HepG2 (cell line): ENCODE data around the gene BCL2L1. TPM values are rescaled to one million over a fixed set of nuclear protein-coding genes. Genes with fewer than 3 reads are reported as not detected.

Experiments used
- ATF7-NPFF ChIP-seq: sonication (generic); formaldehyde crosslinking; IDR thresholded peaks from 2 replicates; pipeline ENCODE4 v1.8.1; 2023; ENCODE audit warnings: mild to moderate bottlenecking, low read depth, missing genetic modification reagents, moderate library complexity
- ETV6 ChIP-seq: sonication (generic); formaldehyde crosslinking; conservative IDR thresholded peaks from 2 replicates; pipeline ENCODE4 v1.4.0; 2020; ENCODE audit warnings: missing genetic modification reagents
- FOXO1 ChIP-seq: sonication (generic); formaldehyde crosslinking; IDR thresholded peaks from 2 replicates; pipeline ENCODE4 v1.4.0; 2020; ENCODE audit warnings: missing genetic modification reagents
- FOXP1 ChIP-seq, 2 experiments: fragments of 450-650 bp in 1 of 2; IDR thresholded peaks; 2 replicates each; pipeline ENCODE4 v1.6.1; 2017 to 2018; ENCODE audit warnings: antibody characterized with exemption in 1 of 2
- HDAC1 ChIP-seq: sonication (generic); formaldehyde crosslinking; IDR thresholded peaks from 2 replicates; pipeline ENCODE4 v1.5.1; 2020; ENCODE audit warnings: mild to moderate bottlenecking, missing genetic modification reagents
- HDAC6 ChIP-seq: fragments of 200-600 bp; sonication (generic); IDR thresholded peaks from 2 replicates; pipeline ENCODE4 v1.7.0; 2017; ENCODE audit warnings: mild to moderate bottlenecking, antibody characterized with exemption, low read length, low read depth
- MED8 ChIP-seq: sonication (generic); formaldehyde crosslinking; IDR thresholded peaks from 2 replicates; pipeline ENCODE4 v1.8.1; 2023; ENCODE audit warnings: mild to moderate bottlenecking, missing genetic modification reagents; ENCODE audit not compliant: insufficient replicate concordance
- MEF2D ChIP-seq: sonication (generic); formaldehyde crosslinking; IDR thresholded peaks from 2 replicates; pipeline ENCODE4 v1.5.1; 2020; ENCODE audit warnings: mild to moderate bottlenecking, missing genetic modification reagents
- MIXL1 ChIP-seq: IDR thresholded peaks from 2 replicates; pipeline ENCODE4 v1.6.1; 2016
- NCOA1 ChIP-seq: sonication (generic); formaldehyde crosslinking; IDR thresholded peaks from 2 replicates; pipeline ENCODE4 v1.9.0; 2021; ENCODE audit warnings: missing genetic modification reagents
- NFKBIZ ChIP-seq: IDR thresholded peaks from 2 replicates; pipeline ENCODE4 v1.6.1; 2018; ENCODE audit warnings: missing genetic modification reagents, missing compliant biosample characterization
- SP4 ChIP-seq: sonication (generic); formaldehyde crosslinking; IDR thresholded peaks from 2 replicates; pipeline ENCODE4 v1.8.1; 2023; ENCODE audit warnings: mild to moderate bottlenecking, missing genetic modification reagents
- SUZ12 ChIP-seq: fragments of 150-350 bp; IDR thresholded peaks from 2 replicates; pipeline ENCODE4 v1.6.1; 2014; ENCODE audit warnings: low read depth, low read length
- TFDP1 ChIP-seq: IDR thresholded peaks from 2 replicates; pipeline ENCODE4 v1.6.1; 2016; ENCODE audit warnings: missing compliant biosample characterization, missing genetic modification reagents, borderline replicate concordance
- ZBTB46 ChIP-seq: sonication (generic); formaldehyde crosslinking; IDR thresholded peaks from 2 replicates; pipeline ENCODE4 v1.4.0; 2020; ENCODE audit warnings: mild to moderate bottlenecking, missing genetic modification reagents, borderline replicate concordance
- ZFP36 ChIP-seq: fragments of 150-350 bp; IDR thresholded peaks from 2 replicates; pipeline ENCODE4 v1.6.1; 2018; ENCODE audit warnings: borderline replicate concordance, low read length, low read depth; ENCODE audit not compliant: partially characterized antibody
- ZFP37 ChIP-seq: sonication (generic); formaldehyde crosslinking; IDR thresholded peaks from 2 replicates; pipeline ENCODE4 v1.4.0; 2020; ENCODE audit warnings: missing genetic modification reagents, borderline replicate concordance
- ZFP62 ChIP-seq: sonication (generic); formaldehyde crosslinking; IDR thresholded peaks from 2 replicates; pipeline ENCODE4 v1.4.0; 2020; ENCODE audit warnings: missing genetic modification reagents
- ZIK1 ChIP-seq: sonication (generic); formaldehyde crosslinking; IDR thresholded peaks from 2 replicates; pipeline ENCODE4 v1.5.0; 2020; ENCODE audit warnings: mild to moderate bottlenecking, low read depth, missing genetic modification reagents, borderline replicate concordance
- ZNF33A ChIP-seq: sonication (generic); formaldehyde crosslinking; IDR thresholded peaks from 2 replicates; pipeline ENCODE4 v1.5.1; 2020; ENCODE audit warnings: missing genetic modification reagents, mild to moderate bottlenecking, moderate library complexity, borderline replicate concordance
- ZNF501 ChIP-seq: sonication (generic); formaldehyde crosslinking; IDR thresholded peaks from 2 replicates; pipeline ENCODE4 v1.5.1; 2020; ENCODE audit warnings: mild to moderate bottlenecking, moderate library complexity, missing genetic modification reagents
- ZNF556 ChIP-seq: sonication (generic); formaldehyde crosslinking; IDR thresholded peaks from 2 replicates; pipeline ENCODE4 v1.4.0; 2020; ENCODE audit warnings: mild to moderate bottlenecking, missing genetic modification reagents, borderline replicate concordance
- ZSCAN25 ChIP-seq: sonication (generic); formaldehyde crosslinking; IDR thresholded peaks from 2 replicates; pipeline ENCODE4 v1.8.0; 2022; ENCODE audit warnings: mild to moderate bottlenecking, missing genetic modification reagents
- polyA plus RNA-seq, 8 experiments: library from polyadenylated mRNA; depleted of rRNA in 3 of 8; stranded (reverse) in 7 of 8; unstranded in 1 of 8; fragments of >200 nt; fragmentation: Illumina TruSeq in 4 of 8; extraction: Trizol in 4 of 8; gene quantifications; 2 replicates each; pipeline versions ENCODE4 v1.2.1 to v1.2.3, GENCODE V29; 2011 to 2016; ENCODE audit warnings: low read depth in 4 of 8, missing spikeins in 1 of 8, mixed read lengths in 1 of 8; ENCODE audit not compliant: insufficient read depth in 1 of 8
- total RNA-seq, 5 experiments: library from RNA; depleted of rRNA; stranded (reverse); fragments of >200 nt; fragmentation: Illumina TruSeq; extraction: Trizol; gene quantifications; 2 replicates each; pipeline ENCODE4 v1.2.3, GENCODE V29; 2016; ENCODE audit warnings: low read depth in 1 of 5
- TF ChIP-seq, protein P1 (sequence below): sonication (generic); formaldehyde crosslinking; IDR thresholded peaks from 2 replicates; pipeline ENCODE4 v1.8.0; 2022; ENCODE audit warnings: mild to moderate bottlenecking, missing genetic modification reagents, moderate library complexity
- TF ChIP-seq, protein P2 (sequence below): sonication (generic); formaldehyde crosslinking; IDR thresholded peaks from 2 replicates; pipeline ENCODE4 v1.4.0; 2020; ENCODE audit warnings: missing genetic modification reagents

Gene BCL2L1
- total and polyA plus RNA-seq, 2 of the 13 experiments (the other 11 are each of a cell fraction or from before 2014, with no cell fraction given) = 164 to 258 TPM

DNA sequence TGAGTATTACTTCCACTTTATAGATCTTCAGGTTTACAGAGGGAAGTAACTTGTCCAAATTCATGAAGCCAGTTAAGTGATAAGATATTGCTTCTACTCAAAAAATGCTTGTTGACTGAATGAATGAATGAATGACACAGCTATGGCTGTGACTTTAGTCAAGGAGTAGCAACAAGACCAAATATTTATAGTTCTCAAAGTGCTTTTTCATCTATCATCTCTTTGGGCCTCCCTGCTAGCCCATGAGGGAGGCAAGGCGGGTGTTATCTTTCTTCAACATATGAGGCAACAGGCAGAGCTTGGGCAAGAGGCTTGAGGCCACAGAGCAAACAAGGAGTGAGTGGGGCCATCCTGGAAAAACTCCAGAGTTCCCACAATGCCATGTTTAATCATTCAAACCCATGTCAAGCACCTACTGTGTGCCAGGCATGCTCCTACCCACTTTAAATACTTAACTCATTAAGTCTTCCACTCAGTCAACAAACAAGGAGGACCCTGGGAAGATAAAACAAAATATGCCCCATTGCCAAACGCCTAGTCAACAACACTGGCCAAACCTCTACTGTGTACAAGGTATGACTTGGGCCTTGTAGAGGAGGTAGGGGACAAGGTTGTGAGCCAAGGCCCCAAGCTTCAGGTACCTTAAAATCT lies 15.9 kb downstream of the BCL2L1 start (continued):
- TF ChIP-seq ZBTB46 (CRISPR knock-in tag) (0 out of 2 replicates have a peak, but pooled peaks have one; percentile 29), FOXP1 (IDR thresholded peaks at IDR 0.05) (no peak; the same call in 1 of the 2 replicates), FOXP1 (CRISPR knock-in tag; IDR thresholded peaks at IDR 0.05) (peak; percentile 92), ZNF33A (CRISPR knock-in tag) (no peak), ATF7-NPFF (CRISPR knock-in tag) (peak; percentile 63), ZFP62 (no peak), ZSCAN25 (CRISPR knock-in tag) (peak; percentile 85), ETV6 (CRISPR knock-in tag) (peak; percentile 89; the same call in 1 of the 2 replicates), ZFP37 (peak; percentile 71; the same call in 1 of the 2 replicates), ZNF556 (CRISPR knock-in tag) (peak; percentile 35; the same call in 1 of the 2 replicates), MEF2D (CRISPR knock-in tag) (peak; percentile 45), ZIK1 (CRISPR knock-in tag) (0 out of 2 replicates have a peak, but pooled peaks have one; percentile 9), ZNF501 (CRISPR knock-in tag) (peak; percentile 59; the same call in 1 of the 2 replicates), HDAC1 (CRISPR knock-in tag) (peak; percentile 96), SUZ12 (no peak), NFKBIZ (CRISPR knock-in tag) (peak; percentile 99), SP4 (CRISPR knock-in tag) (0 out of 2 replicates have a peak, but pooled peaks have one; percentile 27), FOXO1 (CRISPR knock-in tag) (peak; percentile 98), MED8 (CRISPR knock-in tag) (peak; percentile 97), TFDP1 (CRISPR knock-in tag) (peak; percentile 87; the same call in 1 of the 2 replicates), NCOA1 (peak; percentile 88), ZFP36 (no peak), MIXL1 (CRISPR knock-in tag) (peak; percentile 73), HDAC6 (no peak)
- TF ChIP-seq, protein P1, sequence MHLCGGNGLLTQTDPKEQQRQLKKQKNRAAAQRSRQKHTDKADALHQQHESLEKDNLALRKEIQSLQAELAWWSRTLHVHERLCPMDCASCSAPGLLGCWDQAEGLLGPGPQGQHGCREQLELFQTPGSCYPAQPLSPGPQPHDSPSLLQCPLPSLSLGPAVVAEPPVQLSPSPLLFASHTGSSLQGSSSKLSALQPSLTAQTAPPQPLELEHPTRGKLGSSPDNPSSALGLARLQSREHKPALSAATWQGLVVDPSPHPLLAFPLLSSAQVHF (CRISPR knock-in tag) = no peak
- TF ChIP-seq, protein P2, sequence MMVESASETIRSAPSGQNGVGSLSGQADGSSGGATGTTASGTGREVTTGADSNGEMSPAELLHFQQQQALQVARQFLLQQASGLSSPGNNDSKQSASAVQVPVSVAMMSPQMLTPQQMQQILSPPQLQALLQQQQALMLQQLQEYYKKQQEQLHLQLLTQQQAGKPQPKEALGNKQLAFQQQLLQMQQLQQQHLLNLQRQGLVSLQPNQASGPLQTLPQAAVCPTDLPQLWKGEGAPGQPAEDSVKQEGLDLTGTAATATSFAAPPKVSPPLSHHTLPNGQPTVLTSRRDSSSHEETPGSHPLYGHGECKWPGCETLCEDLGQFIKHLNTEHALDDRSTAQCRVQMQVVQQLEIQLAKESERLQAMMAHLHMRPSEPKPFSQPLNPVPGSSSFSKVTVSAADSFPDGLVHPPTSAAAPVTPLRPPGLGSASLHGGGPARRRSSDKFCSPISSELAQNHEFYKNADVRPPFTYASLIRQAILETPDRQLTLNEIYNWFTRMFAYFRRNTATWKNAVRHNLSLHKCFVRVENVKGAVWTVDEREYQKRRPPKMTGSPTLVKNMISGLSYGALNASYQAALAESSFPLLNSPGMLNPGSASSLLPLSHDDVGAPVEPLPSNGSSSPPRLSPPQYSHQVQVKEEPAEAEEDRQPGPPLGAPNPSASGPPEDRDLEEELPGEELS = peak; percentile 99
